NCI-H524 (cell line): ENCODE data around the gene KCNQ1.

Experiments used
- DNase-seq, 2 experiments: peaks; one replicate each; lab custom pipeline; 2025; lab: John Stamatoyannopoulos, UW

KCNQ1 gene

GRCh38 chr11:2459796-2460531 is 15.2 kb downstream of the KCNQ1 start:
- DNase-seq, result no peak

GRCh38 chr11:2460540-2461252 is 15.9 kb downstream of the KCNQ1 start:
- no peak for DNase-seq

GRCh38 chr11:2461253-2461955 is 16.6 kb downstream of the KCNQ1 start:
- no peak for DNase-seq

DNA sequence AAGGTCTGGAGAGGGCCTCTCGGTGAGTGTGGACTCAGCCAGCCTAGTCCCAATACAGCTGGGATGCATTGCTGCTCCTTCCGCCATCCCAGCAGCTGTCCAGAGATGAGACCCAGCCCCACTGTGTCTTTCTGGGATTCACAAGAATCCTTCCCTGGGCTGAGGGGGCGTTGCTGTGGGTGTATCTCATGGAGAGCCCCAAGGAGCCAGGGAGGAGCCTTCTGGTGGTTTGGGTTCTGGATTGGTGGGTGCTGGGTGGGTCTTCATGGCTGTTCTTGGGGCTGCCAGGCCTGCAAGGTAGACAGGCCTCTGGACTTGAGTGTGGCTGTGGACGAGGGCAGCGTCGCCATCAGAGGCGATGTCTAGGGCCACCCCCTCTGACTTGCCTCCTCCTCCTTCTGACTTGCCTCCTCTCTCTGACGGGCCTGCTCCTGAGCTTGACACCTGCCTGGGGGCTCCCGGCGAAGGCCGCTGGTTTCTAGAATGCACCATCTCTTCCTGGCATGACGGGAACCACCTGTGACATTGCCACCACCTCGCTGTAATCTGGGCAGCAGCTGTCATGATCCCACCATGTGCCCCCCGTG is 17.2 kb downstream of the KCNQ1 start:
- DNase-seq, result no peak

DNA sequence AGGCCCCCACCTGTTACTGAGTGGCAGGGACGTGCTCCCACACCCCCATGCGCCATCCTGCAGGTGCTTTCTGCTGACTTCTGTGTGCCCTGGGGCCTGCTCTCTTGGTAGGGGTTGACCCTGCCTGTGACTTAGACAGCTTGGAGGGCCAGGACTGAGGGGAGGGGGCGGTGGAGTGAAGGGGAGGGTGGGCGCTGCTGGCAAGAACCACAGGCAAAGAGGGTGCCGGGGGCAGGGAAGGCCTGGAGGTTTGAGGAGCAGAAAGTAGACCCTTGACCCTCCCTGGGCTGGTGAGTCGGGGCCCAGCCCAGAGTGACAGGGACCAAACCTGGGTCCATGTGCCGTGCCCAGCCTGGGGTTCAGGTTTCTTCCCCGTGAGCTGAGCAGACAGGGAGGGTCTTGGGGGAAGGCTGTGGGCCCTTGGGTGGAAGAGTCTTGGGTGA is 17.8 kb downstream of the KCNQ1 start:
- DNase-seq, result no peak

- no peak for DNase-seq
Observed at GRCh38 chr11:2462986-2463765, 18.4 kb downstream of the KCNQ1 start.

DNA sequence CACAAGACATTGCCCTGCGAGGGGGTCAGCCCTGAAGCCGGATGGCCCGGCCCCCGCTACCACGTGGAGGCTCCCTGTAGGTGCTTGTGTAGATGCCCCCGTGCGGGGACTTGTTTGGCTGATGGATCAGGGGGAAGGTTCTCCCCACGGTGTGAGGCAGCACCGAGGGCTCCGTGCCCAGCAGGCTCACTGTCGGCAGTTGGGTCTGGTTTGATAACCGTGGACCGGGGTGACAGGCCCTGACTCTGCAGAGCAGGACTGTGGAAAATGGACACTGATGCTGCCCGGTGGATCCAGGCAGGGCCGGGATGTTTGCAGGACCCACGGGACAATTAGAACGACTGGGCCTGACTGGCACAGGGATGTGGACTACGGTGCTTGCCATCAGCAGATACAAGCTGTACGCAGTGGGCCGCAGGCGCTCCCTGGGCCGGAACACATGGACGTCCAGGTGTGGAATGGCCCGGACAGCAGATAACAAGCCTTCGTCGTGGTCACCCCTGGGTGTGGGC is 19.0 kb downstream of the KCNQ1 start:
- DNase-seq, result no peak

GRCh38 chr11:2464451-2465165 is 19.8 kb downstream of the KCNQ1 start:
- DNase-seq, result no peak

DNA sequence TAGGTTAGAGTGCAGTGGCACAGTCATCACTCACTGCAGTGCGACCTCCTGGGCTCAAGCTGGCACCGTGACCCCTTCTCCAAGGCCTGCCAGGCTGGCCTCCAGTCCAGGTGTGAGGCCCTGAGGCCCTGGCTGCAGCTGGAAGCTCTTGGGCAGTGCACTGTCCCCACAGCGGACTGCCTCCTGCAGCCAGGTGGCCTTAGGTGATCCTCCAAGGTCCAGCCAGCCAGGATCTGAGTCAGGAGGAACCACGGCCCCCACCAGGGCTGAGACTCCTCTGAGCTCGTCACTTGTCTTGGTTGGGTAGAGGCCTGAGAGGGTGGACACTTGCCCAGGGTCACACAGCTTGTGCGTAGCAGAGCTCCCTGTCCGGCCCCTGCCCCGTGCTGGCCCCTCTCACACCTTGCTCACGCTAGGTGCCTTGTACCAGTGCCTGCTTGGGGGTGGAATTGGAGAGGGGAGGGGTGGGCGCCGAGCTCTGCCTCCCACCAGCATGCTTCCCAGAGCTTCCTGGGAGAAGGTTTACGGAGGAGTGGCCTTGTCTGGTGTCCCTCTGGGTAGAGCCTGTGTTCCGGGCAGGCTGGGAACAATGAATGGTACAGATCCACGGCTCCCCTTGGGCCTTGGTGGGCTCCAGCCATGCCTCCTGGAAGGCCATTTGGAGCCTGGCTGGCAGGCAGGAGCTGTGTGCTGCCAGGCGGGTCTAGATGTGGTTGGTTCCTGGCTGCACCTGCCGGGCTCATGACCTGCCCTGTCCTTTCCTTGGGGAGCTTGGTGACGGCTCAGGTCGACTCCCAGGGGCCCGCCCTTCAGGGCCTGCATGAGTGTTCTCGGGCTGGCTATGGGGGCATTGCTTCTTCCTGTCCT is 20.6 kb downstream of the KCNQ1 start:
- no peak for DNase-seq

DNA sequence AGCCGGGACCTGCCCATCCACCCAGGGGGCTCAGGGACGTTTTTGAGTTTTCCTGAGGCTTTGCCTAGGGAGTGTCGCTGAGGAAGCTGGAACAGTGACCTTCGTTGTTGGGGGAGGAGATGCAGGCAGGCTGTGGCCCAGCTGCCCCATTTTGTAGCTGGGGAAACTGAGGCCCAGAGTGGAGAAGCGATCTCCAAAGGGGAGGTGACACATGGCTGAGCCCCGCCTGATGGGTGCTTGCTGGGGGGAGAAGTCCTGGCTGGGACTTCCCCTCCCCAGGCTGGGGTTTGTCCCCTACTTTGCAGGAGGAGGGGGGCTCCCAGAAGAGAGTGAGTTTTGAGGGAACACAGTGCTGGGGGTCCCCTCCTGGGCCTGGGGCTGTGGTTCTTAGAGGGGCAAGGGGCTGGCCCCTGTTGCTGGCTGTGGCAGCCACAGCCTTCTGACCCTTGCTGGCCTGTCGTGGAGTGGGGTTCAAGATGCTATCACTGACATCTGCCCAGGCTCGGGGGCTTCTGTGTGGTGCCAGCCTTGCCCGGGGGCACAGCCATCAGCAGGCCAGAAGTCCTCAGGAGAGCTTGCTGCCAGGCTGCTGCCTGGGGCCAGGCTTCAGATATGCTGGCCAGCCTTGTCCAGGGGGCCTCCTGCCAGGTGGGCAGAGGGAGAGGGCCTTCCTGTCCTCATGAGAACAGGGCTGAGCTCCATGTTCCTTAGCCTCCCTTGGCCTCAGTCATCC is 21.4 kb downstream of the KCNQ1 start:
- DNase-seq, result no peak

GRCh38 chr11:2466869-2467694 is 22.3 kb downstream of the KCNQ1 start:
- DNase-seq, result no peak

DNA sequence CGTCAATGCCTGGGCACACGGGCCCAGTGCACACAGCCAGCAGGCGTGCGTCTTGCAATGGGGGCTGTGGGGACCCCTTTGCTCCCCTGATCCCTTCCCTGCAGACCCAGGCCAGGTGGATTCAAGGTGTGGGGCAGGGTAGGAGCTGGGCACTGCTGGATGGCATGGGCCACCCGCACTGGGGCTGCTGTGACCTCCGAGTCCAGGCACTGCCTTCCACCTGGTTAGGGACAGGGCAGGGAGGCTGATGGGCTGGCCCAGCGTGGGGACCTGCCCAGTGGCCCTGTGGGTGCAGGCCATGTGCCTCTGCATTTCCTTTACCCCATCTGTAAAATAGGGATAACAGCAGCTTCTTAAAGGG is 22.9 kb downstream of the KCNQ1 start:
- DNase-seq, result no peak

DNA sequence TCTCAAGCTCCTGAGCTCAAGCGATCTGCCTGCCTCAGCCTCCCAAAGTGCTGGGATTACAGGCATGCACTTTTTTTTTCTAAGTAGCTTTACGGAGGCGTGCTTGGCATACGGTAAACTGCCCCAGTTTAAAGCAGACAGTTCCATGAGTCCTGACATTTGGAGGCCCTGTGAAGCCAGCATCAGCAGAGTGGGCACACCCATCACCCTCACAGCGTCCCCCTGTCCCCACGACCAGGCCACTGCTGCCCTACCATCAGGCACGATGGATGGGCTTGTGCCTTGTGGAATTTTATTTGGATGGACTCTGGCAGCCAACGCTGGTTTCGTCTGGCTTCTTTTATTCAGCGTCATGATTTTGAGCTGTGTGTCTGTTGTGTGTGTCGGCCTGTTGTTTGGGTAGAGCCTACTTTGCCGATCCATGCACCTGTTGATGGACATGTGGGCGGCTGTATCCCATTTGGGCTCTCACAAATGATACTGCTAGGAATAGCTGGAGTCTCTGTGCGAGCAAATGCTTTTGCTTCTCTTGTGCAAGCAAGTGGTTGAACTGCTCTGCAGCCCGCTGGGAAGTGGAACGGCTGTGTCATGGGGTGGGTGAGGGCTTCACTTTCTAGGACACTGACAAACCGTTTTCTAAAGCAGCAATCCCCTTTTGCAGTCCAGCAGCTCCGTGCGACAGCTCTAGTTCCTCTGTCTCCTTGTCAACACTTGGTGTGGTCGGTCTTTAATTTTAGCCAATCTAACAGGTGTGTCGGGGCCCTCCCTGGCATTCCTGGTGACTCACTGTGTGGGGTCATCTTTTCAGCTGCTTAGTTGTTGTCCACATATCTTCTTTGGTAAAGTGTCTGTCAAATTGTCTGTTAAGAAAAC is 23.8 kb downstream of the KCNQ1 start:
- no peak for DNase-seq

DNA sequence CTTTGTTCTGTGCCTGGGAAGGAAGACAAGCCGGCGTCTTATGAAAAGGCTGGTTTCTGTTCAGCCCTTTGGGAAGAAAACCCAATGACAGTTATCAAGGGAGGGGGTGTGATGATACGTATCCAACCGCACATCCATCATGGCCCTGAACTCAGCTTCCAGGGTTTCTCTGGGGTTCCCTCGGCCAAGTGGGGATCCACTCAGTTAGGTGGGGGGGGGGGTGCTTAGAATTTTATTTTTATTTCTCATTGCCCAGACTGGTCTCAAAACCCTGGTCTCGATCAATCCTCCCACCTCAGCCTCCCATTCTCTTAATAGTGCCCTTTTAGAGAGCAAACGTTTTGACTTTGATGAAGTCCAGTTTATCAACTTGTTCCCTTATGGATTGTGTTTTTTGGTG is 25.7 kb downstream of the KCNQ1 start:
- no peak for DNase-seq

DNA sequence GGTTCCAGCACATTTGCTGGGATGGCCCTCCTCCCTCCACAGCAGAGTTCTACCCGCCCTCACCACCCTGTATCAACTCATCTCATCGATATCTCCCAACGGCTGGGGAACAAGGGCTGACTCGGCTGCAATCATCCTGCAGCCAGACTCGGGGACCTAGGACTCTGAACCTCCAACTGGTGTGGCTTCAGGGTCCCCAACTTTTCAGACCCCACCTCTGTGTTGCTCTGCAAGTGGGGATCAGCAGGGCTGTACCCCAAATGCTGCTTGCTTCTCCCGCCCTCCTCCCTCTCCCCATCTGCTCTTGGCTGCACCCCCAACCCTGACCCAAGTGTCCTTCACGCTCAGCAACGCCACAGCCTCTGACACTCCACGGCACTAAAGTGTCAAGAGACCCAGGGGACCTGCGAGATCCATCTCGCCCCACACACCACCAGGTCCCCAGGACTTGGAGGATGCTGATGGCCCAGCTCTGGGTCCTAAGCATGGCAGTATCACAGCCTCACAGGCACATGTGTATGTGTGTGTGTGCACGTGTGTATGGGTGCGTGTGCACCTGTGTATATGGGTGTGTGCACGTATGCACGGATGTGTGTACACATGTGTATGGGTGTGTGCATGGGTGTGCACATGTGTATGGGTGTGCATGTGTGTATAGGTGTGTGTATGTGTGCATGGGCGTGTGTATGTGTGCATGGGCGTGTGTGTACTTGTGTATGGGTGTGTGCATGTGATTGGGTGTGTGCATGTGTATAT is 26.4 kb downstream of the KCNQ1 start:
- DNase-seq, result no peak

DNA sequence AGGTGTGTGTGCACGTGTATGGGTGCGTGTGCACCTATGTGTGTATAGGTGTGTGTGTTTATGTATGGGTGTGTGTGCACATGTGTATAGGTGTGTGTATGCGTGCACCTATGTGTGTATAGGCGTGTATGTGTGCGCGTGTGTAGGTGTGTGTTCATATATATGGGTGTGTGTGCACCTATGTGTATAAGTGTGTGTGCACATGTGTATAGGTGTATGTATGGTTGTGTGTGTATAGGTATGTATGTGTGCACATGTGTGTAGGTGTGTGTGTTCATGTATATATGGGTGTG is 26.9 kb downstream of the KCNQ1 start:
- DNase-seq, result no peak
